T-cell (primary cell): ENCODE measurements around the gene AKAP13. TPM values are rescaled to one million over a fixed set of nuclear protein-coding genes. Genes with fewer than 3 reads are reported as not detected.

Experiments
- ATAC-seq, 4 experiments: fragments of 200-7000 bp in 3 of 4; fragments of 150-1000 bp in 1 of 4; cut with Tn5 transposase; replicated peaks in 1 of 4; 1 replicate in 3 of 4; 2 replicates in 1 of 4; pipeline ENCODE4 v1.10.0; 2021; ENCODE audit warnings: moderate library complexity in 3 of 4, mild to moderate bottlenecking in 2 of 4, moderate number of reproducible peaks in 1 of 4
- CTCF ChIA-PET, 2 donors: fragments of 300-600 bp; sonication (Branson Sonifier 250); formaldehyde crosslinking; loops; one replicate each; lab custom pipeline; 2022; ENCODE audit warnings: antibody characterized with exemption in 2 of 2; lab: Charles Lee
- POLR2A ChIA-PET, 2 donors: fragments of 300-600 bp; sonication (Branson Sonifier 250); formaldehyde crosslinking; loops; one replicate each; lab custom pipeline; 2022; ENCODE audit warnings: antibody characterized with exemption in 2 of 2; lab: Charles Lee
- DNase-seq, 35 experiments: peaks; one replicate each; pipeline versions ENCODE4 v3.0.0 to v3.0.0-alpha.2; 2013 to 2023
- H3K27ac ChIP-seq: one replicate; pipeline ENCODE4 v1.5.1; 2013; ENCODE audit warnings: low read length
- H3K27me3 ChIP-seq, 2 experiments: replicated peaks in 1 of 2; 1 replicate in 1 of 2; 2 replicates in 1 of 2; pipeline versions ENCODE4 v1.6.1 to v1.7.0; 2013; ENCODE audit warnings: low read length in 1 of 2, mixed read lengths in 1 of 2; ENCODE audit not compliant: control insufficient read depth in 2 of 2, insufficient read depth in 2 of 2; ENCODE audit errors: extremely low read depth in 1 of 2
- H3K36me3 ChIP-seq, 2 donors: 1 replicate in 1 of 2; 2 replicates in 1 of 2; pipeline versions ENCODE4 v1.6.1 to v1.7.0; 2013; ENCODE audit warnings: low read length in 1 of 2; ENCODE audit not compliant: control insufficient read depth in 2 of 2, insufficient read depth in 1 of 2; ENCODE audit errors: extremely low read depth in 1 of 2
- H3K4me1 ChIP-seq, 2 experiments: 1 replicate in 1 of 2; 2 replicates in 1 of 2; pipeline versions ENCODE4 v1.6.1 to v1.7.0; 2013; ENCODE audit warnings: low read length in 2 of 2, mixed read lengths in 1 of 2; ENCODE audit not compliant: insufficient read depth in 2 of 2, control insufficient read depth in 1 of 2; ENCODE audit errors: extremely low read depth in 1 of 2
- H3K4me3 ChIP-seq, 2 donors: 1 replicate in 1 of 2; 2 replicates in 1 of 2; pipeline versions ENCODE4 v1.5.1 to v1.7.0; 2013; ENCODE audit warnings: mild to moderate bottlenecking in 2 of 2, low read length in 1 of 2, moderate library complexity in 1 of 2; ENCODE audit not compliant: control insufficient read depth in 1 of 2; ENCODE audit errors: extremely low read depth in 1 of 2
- H3K9me3 ChIP-seq: 2 replicates; pipeline ENCODE4 v1.7.0; 2013
- H3K27ac Mint-ChIP-seq, 2 donors: one replicate each; pipeline ENCODE4 v1.8.0; 2020 to 2021; ENCODE audit warnings: mild to moderate bottlenecking in 2 of 2, mixed read lengths in 2 of 2
- H3K27me3 Mint-ChIP-seq, 2 donors: one replicate each; pipeline ENCODE4 v1.8.0; 2021 to 2022; ENCODE audit warnings: mixed read lengths in 2 of 2
- H3K36me3 Mint-ChIP-seq: one replicate; pipeline ENCODE4 v1.8.0; 2021; ENCODE audit warnings: mixed read lengths
- H3K4me1 Mint-ChIP-seq, 3 donors: one replicate each; pipeline ENCODE4 v1.8.0; 2020 to 2022; ENCODE audit warnings: mixed read lengths in 3 of 3, mild to moderate bottlenecking in 1 of 3
- H3K4me3 Mint-ChIP-seq, 3 donors: one replicate each; pipeline ENCODE4 v1.8.0; 2020 to 2022; ENCODE audit warnings: mild to moderate bottlenecking in 3 of 3, mixed read lengths in 3 of 3, moderate library complexity in 3 of 3
- H3K9me3 Mint-ChIP-seq, 3 donors: one replicate each; pipeline ENCODE4 v1.8.0; 2020 to 2022; ENCODE audit warnings: mixed read lengths in 3 of 3
- WGBS: methylation state at CpG from one replicate; pipeline ENCODE4 v1.1.5; 2013; ENCODE audit warnings: missing lambda C conversion rate; ENCODE audit not compliant: insufficient coverage; 5-methylcytosine and 5-hydroxymethylcytosine counted together
- total RNA-seq, 35 experiments: library from RNA in 6 of 35; stranded (reverse) in 6 of 35; fragments of 120-200 nt in 1 of 35; gene quantifications; one replicate each; pipeline versions ENCODE4 v1.2.1 to v1.2.4 and lab custom pipeline; 2013 to 2026

The AKAP13 gene
- total RNA-seq, 5 donors from 2014 or later (not counting 1 experiment from before 2014, with no cell fraction given): 232 to 391 (median 281) TPM

DNA sequence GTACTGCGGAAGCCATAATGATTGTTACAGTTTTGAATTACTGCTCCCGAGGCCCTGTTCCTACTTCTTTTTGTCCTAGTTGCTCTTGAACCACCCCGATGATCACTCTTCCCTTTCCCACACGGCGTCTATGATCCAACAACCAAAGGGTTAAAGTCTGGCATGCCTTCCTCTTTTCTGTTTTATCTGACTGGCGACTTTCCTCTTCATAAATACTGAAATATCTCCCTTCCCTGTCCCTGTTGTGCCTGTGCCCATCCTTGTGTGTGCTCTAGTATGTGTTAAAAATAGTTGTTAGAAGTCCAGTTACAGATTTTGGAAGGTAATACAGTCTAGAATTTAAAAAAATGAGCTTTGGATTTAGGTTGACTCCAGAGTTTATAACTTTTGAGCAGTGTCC, 83.6 kb downstream of the AKAP13 start:
- no peaks in the 10 kb centered on the region for H3K27me3 Mint-ChIP-seq
- H3K4me1 ChIP-seq: no peaks in the 10 kb centered on the region
- peaks cover 11% of the 10 kb centered on the region for H3K36me3 Mint-ChIP-seq
- peaks cover 0 to 2% of the 10 kb centered on the region in 2 donors for H3K36me3 ChIP-seq
- ChIA-PET POLR2A (interaction anchor here in 1 of 2 donors (0.5 kb wide), 1 partner anchor 168 kb away, joined by 11 read pairs; no protein-coding TSS in a partner anchor), CTCF (no interaction called here)
- no peaks in the 10 kb centered on the region for H3K9me3 ChIP-seq
- no peak for DNase-seq
- H3K4me3 ChIP-seq: no peak overlapping the region
- no peaks in the 10 kb centered on the region for H3K27me3 ChIP-seq
- no peaks in the 10 kb centered on the region for H3K9me3 Mint-ChIP-seq
- H3K27ac Mint-ChIP-seq: peak overlapping the region; percentile 6 to 19
- WGBS: 89% methylated on average over 5 of the region's 6 CpGs
- ATAC-seq: no peak
- peaks cover 61 to 69% (median 64%) of the 10 kb centered on the region in 3 donors for H3K4me1 Mint-ChIP-seq
- no peak overlapping the region for H3K4me3 Mint-ChIP-seq
- no peak overlapping the region for H3K27ac ChIP-seq

DNA sequence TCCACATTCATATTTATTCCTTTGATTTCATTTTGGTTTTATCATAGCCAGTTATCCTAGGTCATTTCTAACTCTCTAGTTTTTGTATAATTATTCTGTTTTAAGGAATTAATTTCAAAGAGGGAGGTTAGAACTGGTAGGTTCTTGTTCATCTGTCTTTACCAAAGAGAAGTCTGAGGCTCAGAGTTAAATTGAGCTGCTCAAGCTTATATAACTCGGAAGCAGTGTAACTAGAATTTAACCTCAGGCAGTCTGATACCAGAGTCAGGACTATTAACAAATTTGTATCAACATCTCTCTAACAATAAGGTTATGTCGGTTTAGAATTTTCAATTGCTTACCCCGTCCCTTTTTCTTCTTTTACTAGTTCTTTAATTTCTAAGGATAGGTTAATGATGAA, 84.1 kb downstream of the AKAP13 start:
- no peaks in the 10 kb centered on the region for H3K27me3 Mint-ChIP-seq
- Histone ChIP-seq H3K36me3 (peaks cover 0 to 2% of the 10 kb centered on the region in 2 donors), H3K9me3 (no peaks in the 10 kb centered on the region), H3K4me3 (no peak overlapping the region), H3K27me3 (no peaks in the 10 kb centered on the region), H3K4me1 (no peaks in the 10 kb centered on the region), H3K27ac (no peak overlapping the region)
- H3K27ac Mint-ChIP-seq: no peak overlapping the region
- ChIA-PET POLR2A (no interaction called here), CTCF (no interaction called here)
- WGBS: no CpG with 5 or more reads among the region's 3 CpGs
- H3K4me1 Mint-ChIP-seq: peaks cover 60 to 71% (median 63%) of the 10 kb centered on the region in 3 donors
- H3K36me3 Mint-ChIP-seq: peaks cover 11% of the 10 kb centered on the region
- H3K9me3 Mint-ChIP-seq: no peaks in the 10 kb centered on the region
- DNase-seq (no peak), ATAC-seq (no peak)
- H3K4me3 Mint-ChIP-seq: no peak overlapping the region

DNA sequence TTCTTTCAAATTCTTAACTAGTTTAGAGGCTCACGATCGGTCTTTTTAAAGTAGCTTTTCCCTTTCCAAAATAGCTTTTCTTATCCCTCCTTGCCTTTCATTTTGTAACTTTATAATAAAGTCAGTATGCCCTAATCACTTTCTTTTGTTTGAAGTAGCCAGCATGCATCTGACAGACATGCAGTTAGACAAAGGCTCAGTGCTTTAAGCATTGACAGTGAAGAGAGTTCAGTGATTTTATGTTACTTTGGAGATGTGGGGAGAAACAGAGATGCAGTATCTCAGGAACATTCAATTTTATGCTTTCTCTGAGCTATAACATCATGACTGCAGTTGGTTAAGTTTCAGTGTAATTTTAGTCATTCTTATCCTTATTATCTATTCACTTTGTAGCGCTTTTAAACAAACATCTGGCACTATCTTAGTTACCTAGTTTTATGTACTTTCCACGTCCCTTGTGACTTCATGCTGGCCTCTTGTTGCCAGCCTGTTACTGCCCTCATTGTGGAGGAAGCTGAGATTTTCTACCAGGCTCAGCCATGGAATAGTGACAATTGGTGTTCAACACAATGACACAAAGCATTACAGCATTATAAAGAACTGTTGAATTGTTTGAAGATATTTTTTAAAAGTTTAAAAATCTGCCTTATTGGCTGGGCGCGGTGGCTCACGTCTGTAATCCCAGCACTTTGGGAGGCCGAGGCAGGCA, 90.3 kb downstream of the AKAP13 start:
- POLR2A ChIA-PET: no interaction called here
- Mint-ChIP-seq H3K36me3 (no peaks in the 10 kb centered on the region), H3K4me3 (no peak overlapping the region), H3K4me1 (peaks cover 74 to 83% (median 77%) of the 10 kb centered on the region in 3 donors), H3K9me3 (no peaks in the 10 kb centered on the region), H3K27me3 (no peaks in the 10 kb centered on the region), H3K27ac (no peak overlapping the region)
- no peak overlapping the region for H3K4me3 ChIP-seq
- H3K36me3 ChIP-seq: no peaks in the 10 kb centered on the region
- no peaks in the 10 kb centered on the region for H3K9me3 ChIP-seq
- H3K4me1 ChIP-seq: peaks cover 10% of the 10 kb centered on the region in 2 experiments
- ATAC-seq (no peak), DNase-seq (no peak)
- H3K27me3 ChIP-seq: no peaks in the 10 kb centered on the region
- no CpG with 5 or more reads among the region's 8 CpGs for WGBS
- CTCF ChIA-PET: interaction anchor here in 1 of 2 donors (1.0 kb wide), 1 partner anchor 59 kb away, joined by 4 read pairs; no protein-coding TSS in a partner anchor
- no peak overlapping the region for H3K27ac ChIP-seq

DNA sequence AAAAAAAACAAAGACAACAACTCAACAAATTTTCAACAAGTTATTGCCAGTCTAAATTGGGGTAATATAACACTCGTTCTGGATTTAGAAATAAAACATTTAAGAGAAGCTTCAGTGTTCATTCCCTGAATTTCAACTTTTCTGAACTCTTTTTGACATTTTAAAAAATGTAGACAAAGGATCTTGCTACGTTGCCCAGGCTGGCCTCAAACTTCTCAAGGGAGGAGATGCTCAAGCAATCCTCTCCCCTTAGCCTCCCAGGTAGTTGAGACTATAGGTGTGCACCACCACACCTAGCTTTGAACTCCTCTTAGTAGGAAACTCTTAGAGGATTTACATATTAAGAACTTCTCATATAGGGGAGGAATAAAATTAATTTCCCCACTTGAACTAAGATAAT, 91.9 kb downstream of the AKAP13 start:
- peaks cover 84 to 86% (median 85%) of the 10 kb centered on the region in 3 donors for H3K4me1 Mint-ChIP-seq
- Histone ChIP-seq H3K4me1 (peaks cover 13% of the 10 kb centered on the region in 2 experiments), H3K27me3 (no peaks in the 10 kb centered on the region), H3K36me3 (no peaks in the 10 kb centered on the region), H3K27ac (no peak overlapping the region), H3K9me3 (no peaks in the 10 kb centered on the region), H3K4me3 (no peak overlapping the region)
- ChIA-PET CTCF (interaction anchor here in 1 of 2 donors (0.7 kb wide), 1 partner anchor 14 kb away, joined by 3 read pairs; no protein-coding TSS in a partner anchor), POLR2A (interaction anchor here in 1 of 2 donors (0.6 kb wide), 2 partner anchors 19 to 76 kb away, joined by 5 read pairs; no protein-coding TSS in a partner anchor)
- no peaks in the 10 kb centered on the region for H3K9me3 Mint-ChIP-seq
- DNase-seq (no peak), ATAC-seq (no peak)
- H3K36me3 Mint-ChIP-seq: no peaks in the 10 kb centered on the region
- no peak overlapping the region for H3K4me3 Mint-ChIP-seq
- no CpG with 5 or more reads among the region's 2 CpGs for WGBS
- no peak overlapping the region for H3K27ac Mint-ChIP-seq
- H3K27me3 Mint-ChIP-seq: no peaks in the 10 kb centered on the region

DNA sequence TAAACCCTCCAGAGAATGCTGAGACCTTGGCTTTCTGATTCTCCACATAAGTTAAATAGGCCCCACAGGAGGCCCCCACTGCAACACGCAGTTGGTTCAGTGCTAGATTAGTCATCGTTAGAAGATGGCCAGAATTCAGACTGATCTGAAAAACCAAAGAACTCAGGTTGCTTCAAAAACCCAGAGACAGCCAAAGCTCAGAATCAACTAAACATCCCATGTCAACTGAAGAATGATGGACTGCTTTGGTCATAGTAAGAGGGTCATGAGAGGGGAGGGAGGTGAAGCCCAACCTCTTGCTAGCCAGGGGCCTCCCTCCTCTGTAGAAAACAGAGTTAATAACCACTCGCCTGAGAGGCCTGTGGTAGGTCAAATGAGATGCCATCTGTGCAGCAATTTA, 93.1 kb downstream of the AKAP13 start:
- peak overlapping the region; percentile 6 to 54 for H3K27ac Mint-ChIP-seq
- H3K4me3 Mint-ChIP-seq: no peak overlapping the region
- peaks cover 85 to 86% (median 85%) of the 10 kb centered on the region in 3 donors for H3K4me1 Mint-ChIP-seq
- H3K9me3 Mint-ChIP-seq: no peaks in the 10 kb centered on the region
- no peak overlapping the region for H3K27ac ChIP-seq
- no CpG with 5 or more reads among the region's 3 CpGs for WGBS
- no peaks in the 10 kb centered on the region for H3K36me3 Mint-ChIP-seq
- H3K9me3 ChIP-seq: no peaks in the 10 kb centered on the region
- H3K36me3 ChIP-seq: no peaks in the 10 kb centered on the region
- no peak for ATAC-seq
- POLR2A ChIA-PET: no interaction called here
- H3K4me1 ChIP-seq: peaks cover 13% of the 10 kb centered on the region in 2 experiments
- H3K27me3 Mint-ChIP-seq: no peaks in the 10 kb centered on the region
- no peak overlapping the region for H3K4me3 ChIP-seq
- no peaks in the 10 kb centered on the region for H3K27me3 ChIP-seq
- CTCF ChIA-PET: no interaction called here
- DNase-seq: no peak

DNA sequence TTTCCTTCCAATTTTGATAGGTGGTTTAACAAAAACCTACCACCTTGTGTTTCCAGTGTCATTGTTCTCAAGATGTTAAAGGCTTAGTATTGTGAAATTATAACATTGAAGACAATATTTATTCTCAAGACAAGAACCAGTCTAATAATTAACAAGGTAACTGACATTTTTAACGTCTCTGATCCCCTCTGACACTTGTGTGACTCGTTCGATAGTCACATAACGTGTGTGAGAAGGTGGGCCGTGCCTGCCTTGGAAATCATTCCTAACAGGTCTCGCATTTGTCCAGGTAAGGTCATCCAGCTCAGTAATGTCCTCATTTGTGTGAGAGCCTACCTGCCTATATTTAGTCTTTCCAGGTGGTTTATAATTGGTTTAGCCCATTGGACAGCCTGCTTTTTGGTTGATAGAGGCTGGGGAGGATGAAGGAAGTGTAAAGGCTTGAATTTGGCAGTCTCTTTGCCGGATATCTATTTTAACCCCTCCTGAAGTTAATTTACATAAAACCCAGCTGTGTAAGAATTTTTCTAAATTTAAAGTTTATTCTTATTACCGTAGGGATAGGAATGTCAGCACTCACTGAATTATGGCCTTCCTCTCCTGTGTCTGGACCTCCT, 94.4 kb downstream of the AKAP13 start:
- peaks cover 13 to 17% of the 10 kb centered on the region in 2 experiments for H3K4me1 ChIP-seq
- H3K27ac ChIP-seq: no peak overlapping the region
- ATAC-seq (peak in 1 of 4 experiments; percentile 28), DNase-seq (no peak)
- no peaks in the 10 kb centered on the region for H3K9me3 ChIP-seq
- Mint-ChIP-seq H3K27me3 (no peaks in the 10 kb centered on the region), H3K4me3 (no peak overlapping the region), H3K4me1 (peaks cover 89 to 94% (median 92%) of the 10 kb centered on the region in 3 donors), H3K36me3 (no peaks in the 10 kb centered on the region), H3K27ac (peak overlapping the region in 1 of 2 donors; percentile 8), H3K9me3 (no peaks in the 10 kb centered on the region)
- H3K4me3 ChIP-seq: no peak overlapping the region
- 100% methylated on average over 4 of the region's 8 CpGs for WGBS
- POLR2A ChIA-PET: no interaction called here
- CTCF ChIA-PET: interaction anchor here (0.7 to 1.6 kb wide), 2 partner anchors 14 to 91 kb away, joined by 3 to 5 read pairs; no protein-coding TSS in a partner anchor
- no peaks in the 10 kb centered on the region for H3K27me3 ChIP-seq
- H3K36me3 ChIP-seq: no peaks in the 10 kb centered on the region
